ENCODE results near the gene INSIG1.

DNA sequence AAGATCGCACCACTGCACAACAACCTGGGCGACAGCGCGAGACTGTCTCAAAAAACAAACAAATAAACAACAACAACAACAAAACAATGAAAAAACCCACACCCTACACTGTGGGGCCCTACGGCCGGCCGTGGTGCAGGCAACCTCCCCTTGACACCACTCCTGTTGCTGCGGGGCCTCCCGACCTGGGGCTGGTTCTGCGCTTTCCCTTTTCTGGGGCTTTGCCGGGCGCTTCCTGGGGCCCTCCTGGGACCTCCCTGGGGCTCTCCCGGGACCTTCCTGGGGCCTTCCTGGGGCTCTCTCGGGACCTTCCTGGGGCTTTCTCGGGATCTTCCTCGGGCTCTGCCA lies 46.6 kb downstream of the INSIG1 start:
- TF ChIP-seq, protein P1, sequence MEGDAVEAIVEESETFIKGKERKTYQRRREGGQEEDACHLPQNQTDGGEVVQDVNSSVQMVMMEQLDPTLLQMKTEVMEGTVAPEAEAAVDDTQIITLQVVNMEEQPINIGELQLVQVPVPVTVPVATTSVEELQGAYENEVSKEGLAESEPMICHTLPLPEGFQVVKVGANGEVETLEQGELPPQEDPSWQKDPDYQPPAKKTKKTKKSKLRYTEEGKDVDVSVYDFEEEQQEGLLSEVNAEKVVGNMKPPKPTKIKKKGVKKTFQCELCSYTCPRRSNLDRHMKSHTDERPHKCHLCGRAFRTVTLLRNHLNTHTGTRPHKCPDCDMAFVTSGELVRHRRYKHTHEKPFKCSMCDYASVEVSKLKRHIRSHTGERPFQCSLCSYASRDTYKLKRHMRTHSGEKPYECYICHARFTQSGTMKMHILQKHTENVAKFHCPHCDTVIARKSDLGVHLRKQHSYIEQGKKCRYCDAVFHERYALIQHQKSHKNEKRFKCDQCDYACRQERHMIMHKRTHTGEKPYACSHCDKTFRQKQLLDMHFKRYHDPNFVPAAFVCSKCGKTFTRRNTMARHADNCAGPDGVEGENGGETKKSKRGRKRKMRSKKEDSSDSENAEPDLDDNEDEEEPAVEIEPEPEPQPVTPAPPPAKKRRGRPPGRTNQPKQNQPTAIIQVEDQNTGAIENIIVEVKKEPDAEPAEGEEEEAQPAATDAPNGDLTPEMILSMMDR (IDR thresholded peaks at IDR 0.05 in 2 of 3, conservative IDR thresholded peaks at IDR 0.05 in 1 of 3; ENCODE audit: borderline replicate concordance in 1 of 3, insufficient read depth in 1 of 3, low read depth in 2 of 3, low read length in 2 of 3) = no peak
- no peak for TF ChIP-seq ZNF274 (IDR thresholded peaks at IDR 0.05; ENCODE audit: low read depth, low read length)
- TF ChIP-seq POLR2A (IDR thresholded peaks at IDR 0.05; ENCODE audit: borderline replicate concordance, extremely low read depth, insufficient read depth, insufficient read length) = no peak
- TF ChIP-seq ELF1 (IDR thresholded peaks at IDR 0.05; ENCODE audit: borderline replicate concordance, low read depth) = no peak
- TF ChIP-seq, protein P2, sequence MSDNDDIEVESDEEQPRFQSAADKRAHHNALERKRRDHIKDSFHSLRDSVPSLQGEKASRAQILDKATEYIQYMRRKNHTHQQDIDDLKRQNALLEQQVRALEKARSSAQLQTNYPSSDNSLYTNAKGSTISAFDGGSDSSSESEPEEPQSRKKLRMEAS (IDR thresholded peaks at IDR 0.05) = no peak
- no peak for TF ChIP-seq POLR2AphosphoS5 (IDR thresholded peaks at IDR 0.05; ENCODE audit: low read depth, low read length)
- TF ChIP-seq YY1 (IDR thresholded peaks at IDR 0.05; ENCODE audit: extremely low read depth, insufficient replicate concordance, low read depth, low read length) = no peak
- no peak for TF ChIP-seq FOSL1 (IDR thresholded peaks at IDR 0.05; ENCODE audit: low read depth)
- no peak for TF ChIP-seq EZH2phosphoT487 (IDR thresholded peaks at IDR 0.05; ENCODE audit: borderline replicate concordance)

Data from HCT116 (cell line).